GDM1 (cell line): ENCODE data around the gene MSGN1.
A peak's percentile ranks its signal among the peaks of the same experiment; 100 is the strongest.

Experiments used
- DNase-seq: peaks from one replicate; lab custom pipeline; 2025; lab: John Stamatoyannopoulos, UW

MSGN1 gene

DNA sequence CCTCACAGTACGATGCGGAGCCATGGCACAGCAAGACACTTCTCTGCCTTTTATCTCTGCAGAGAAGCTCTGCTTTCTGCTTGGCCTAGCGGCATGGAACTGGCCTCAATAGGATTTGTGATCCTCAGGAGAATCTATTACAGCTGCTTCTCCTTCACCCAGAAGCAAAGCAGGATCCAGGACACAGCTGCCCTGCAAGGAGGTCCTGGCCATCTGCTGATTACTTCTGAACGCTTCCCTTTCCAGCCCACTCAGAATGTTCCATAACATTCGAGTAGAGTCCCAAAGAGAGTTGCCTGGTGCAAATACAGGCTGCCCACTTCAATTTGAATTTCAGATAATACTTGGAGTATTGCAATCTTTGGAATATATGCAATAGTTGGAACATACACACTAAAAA, 33.0 kb downstream of the MSGN1 start:
- DNase-seq = no peak

GRCh38 chr2:17850151-17850550, 33.9 kb downstream of the MSGN1 start:
- DNase-seq = no peak

- DNase-seq = peak; percentile 14
Measured at GRCh38 chr2:17851731-17852585, 35.7 kb downstream of the MSGN1 start.

DNA sequence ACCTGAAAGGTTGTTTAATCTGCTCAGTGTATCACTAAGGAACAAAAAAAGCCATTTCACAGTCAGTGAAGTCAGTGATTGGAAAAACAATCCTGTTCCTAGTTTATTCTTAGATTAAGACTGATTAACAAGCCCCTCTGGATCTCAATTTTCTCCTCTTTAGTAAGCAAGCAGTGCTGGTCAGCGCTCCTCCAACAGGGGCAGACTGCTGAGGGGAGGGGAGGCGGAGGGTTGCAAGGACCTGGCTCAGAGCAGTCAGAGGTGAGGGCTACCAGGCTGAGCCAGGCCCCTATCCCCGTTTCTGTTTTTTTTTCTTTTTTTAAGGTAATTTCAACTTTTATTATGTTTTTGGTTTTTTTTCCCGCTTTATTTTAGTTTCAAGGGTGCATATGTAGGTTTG, 37.5 kb downstream of the MSGN1 start:
- no peak for DNase-seq

DNA sequence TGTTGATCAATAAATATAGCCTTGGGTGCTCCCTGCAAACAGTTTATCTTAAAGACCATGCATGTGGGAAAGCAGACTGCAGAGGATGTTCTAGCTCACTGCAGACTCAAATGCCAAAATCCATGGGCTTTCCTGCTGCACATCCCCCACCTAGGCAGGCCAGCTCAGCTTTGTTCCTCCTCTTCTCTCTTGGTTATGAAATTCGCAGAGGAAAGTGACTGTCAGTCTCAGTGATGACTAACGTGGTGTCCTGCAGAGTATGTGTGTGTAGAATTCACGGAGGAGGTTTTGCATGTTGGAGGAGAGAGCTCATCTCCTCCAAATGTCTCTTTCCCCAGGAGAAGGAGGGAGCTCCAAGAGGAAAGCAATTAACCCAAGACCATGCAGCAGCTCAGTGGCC, 40.8 kb downstream of the MSGN1 start:
- DNase-seq = no peak

DNA sequence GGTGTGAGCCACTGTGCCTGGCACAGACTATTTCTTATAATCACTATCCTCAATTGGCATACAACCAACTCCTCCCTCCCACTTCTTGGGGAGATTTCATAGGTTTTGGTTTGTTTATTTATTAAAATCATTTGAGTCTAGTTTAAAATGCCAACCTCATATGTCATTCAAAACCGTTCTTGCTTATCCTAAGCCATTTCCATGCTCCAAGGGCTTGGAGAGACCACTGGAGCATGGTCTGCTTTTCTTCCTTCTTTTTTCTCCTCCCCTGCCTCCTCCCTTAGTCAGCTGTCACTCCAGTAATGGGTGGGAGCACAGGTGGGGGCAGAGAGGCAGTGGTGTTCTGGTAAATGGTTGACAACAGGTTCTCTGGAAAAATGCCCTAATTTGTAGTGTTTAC, 41.8 kb downstream of the MSGN1 start:
- no peak for DNase-seq

- DNase-seq = no peak
Measured at GRCh38 chr2:17863539-17863938, 47.3 kb downstream of the MSGN1 start.

GRCh38 chr2:17864676-17865075, 48.4 kb downstream of the MSGN1 start:
- no peak for DNase-seq

DNA sequence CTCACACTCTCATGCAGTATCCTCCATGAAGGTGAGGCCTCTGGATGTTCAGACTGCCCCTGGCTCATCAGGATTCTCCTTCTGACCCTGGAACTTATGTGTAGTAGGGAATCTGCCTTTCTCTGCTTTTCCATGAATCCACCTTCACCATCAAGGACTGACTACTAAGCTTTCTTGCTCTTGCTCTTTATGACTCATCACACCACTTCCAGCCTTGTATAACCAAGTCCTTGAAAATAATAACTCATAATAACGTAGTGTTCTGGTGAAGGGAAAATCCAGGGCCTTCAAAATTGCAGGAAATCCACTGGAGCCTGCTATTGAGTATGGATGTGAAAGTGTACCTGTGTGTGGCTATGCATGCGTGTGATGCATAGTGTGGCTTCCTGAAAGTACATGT, 50.9 kb downstream of the MSGN1 start:
- no peak for DNase-seq
